HG02759 (cell line): ENCODE measurements around the gene GRIN2A.
"Not testable (repeated sequence)": the region's sequence is repeated elsewhere in the genome, so short reads cannot be mapped to it uniquely, and the experiment has no call there.

ENCODE experiments used
- ATAC-seq: cut with Tn5 transposase; IDR thresholded peaks from one replicate; pipeline ENCODE4 v1.9.1; 2021; ENCODE audit warnings: mild to moderate bottlenecking, moderate library complexity; ENCODE audit not compliant: unreplicated experiment

GRIN2A gene

DNA sequence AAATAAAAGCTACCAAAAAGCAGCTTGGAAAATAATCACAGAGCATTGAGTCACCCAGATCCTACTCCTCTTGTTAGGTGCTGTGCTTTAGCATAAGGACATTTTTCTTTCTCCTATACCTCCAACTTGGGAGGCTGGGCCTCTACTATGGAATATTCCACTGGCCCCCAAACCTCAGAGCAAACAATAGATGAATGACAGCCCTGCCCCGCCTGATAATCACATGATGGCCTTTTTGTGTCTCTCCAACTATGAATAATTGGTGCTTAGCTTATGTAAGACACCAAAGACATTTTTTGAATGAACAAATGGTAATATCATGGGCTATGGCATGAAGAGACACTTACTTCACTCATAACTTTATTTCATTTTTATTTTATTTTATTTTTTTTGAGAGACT lies 250.2 kb downstream of the GRIN2A start:
- ATAC-seq, result no peak

DNA sequence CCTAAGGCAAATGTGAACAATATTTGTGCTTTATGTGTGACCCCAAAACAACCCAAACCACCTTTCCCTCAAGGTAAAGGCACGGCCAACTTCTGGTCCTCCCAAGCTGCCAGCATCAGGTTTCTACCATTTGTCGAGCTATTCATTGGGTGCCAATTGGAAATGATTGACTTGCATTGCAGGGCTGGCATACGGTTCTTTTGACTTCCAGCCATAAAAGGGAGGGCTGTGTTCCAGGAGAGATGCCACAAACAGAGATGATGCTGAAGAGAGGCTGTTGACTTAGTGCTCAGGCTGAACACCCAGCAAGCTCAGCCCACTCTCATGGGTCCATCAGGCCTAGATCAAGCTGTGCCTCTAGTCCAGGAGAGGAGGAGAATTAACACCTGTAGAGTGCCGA lies 252.4 kb downstream of the GRIN2A start:
- ATAC-seq, result no peak

DNA sequence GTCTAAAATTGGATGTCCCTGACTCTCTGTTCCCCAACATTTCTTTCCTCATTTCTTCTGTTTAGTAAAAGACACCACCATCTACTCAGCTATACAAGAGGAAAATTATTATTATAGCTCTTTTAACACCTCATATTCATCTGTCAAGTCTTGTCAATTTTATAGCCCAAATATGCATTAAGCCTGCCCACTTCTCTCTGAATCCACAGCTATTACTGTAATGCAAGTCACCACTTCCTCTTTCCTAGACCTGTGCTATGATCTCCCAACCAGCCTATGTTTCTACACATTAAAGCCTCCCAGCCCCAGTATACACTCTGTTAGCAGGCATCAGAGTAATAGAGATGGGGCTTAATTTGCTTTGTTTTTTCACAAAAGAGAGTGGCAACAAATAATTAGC lies 252.9 kb downstream of the GRIN2A start:
- ATAC-seq, result no peak

DNA sequence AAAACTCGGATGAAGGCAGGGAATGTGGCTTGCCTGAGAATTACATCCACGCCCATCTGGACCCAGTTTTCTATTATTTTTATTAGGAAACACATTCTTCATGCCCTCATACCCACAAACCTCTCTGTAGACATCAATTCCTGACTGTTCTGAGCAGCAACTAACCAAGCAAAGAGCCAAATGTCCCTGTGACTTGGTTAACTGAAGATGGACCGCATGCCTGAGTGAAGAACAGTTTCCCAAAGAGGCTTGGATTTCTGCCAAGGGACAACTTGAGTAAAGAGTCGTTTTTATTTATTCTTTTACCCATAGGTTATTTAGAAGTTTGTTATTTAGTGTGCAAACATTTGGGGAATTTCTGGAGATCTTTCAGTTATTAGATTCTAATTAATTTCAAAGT lies 259.8 kb downstream of the GRIN2A start:
- no peak for ATAC-seq

DNA sequence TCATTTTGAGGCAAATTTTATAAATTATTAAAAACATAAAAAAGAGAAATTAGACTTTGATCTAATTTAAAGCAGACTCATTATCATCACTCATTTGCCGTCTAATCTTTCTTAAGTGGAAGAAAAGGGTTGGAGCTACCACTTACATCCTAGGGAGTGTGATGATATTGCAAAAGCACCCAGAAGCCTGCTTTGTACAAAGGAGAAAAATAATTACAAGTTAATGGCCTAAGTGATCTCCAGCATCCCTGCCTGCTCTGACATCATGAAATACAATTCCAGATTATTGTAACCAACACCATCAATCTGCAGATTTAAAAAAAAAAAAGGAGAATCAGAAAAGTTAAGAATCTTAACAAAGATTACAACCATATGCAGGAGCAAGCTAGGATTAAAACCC lies 260.2 kb downstream of the GRIN2A start:
- ATAC-seq, result no peak

DNA sequence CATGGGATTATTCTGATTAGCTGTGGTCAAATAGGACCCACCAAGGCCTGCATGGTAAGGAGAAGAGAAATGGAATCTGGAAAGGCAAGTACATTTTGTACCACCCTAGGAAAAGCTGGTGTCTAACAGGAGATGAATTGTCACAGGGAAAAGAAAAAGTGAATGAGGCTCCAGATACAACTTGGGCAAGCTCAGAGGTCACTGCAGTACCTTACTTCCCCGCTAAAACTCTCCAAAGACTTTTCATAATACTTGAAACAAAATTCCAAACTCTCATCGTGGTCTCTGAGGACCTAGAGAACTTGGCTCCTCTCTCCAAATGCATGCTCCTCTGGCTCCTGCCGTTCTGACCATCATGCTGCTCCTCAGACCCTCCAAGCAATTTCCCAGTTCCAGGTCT lies 262.8 kb downstream of the GRIN2A start:
- no peak for ATAC-seq

DNA sequence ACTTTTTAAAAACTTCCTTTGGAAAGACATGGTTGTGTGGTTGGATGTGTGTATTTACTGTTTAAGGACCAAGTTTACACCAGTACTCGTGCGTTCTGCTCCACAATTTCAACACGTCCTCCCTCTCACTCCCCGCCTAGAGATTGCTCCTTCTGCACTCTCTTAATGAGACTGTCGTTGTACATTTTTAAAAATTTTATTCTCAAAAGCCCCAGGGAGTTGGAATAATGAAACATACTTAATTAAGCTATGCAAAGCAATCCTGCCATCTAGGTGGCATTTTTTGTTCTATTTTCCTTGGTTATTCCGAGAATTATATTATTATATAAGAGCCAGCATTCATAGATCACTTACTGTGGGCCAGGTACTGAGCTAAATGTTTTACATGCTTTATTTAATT lies 264.5 kb downstream of the GRIN2A start:
- no peak for ATAC-seq

DNA sequence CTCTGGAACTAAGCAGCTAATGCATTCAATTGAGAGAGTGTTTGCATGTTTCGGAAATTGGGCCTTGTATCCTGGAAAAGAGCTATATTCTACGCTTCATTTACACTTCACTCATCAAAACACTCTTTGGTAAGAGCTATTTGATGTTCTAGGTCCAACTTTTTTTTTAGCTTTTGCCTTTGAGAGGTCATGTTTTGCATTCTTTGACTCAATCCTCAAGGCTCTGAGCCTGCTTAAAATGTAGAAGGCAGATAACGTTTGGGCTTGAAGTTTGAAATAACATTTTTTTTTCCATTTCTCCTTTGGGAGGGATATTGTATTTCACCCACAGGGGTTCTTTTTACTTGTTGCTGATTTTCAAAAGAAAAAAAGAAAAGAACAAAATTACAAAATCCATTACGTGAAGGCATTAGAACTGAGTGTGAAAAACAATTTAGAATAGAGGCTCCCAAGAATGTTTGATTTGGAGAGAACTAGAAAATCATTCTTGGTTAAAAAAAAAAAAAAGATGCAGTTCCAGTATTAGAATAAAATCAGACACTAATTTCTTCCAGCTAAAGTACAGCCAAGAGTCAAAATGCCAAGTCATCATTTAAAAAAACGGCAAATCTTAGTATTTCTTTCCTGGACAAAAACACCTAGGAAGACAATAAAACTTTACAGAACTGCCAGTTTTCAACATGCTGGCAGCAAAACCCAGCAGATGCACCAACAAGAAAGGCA lies 268.5 kb downstream of the GRIN2A start:
- ATAC-seq, result no peak

DNA sequence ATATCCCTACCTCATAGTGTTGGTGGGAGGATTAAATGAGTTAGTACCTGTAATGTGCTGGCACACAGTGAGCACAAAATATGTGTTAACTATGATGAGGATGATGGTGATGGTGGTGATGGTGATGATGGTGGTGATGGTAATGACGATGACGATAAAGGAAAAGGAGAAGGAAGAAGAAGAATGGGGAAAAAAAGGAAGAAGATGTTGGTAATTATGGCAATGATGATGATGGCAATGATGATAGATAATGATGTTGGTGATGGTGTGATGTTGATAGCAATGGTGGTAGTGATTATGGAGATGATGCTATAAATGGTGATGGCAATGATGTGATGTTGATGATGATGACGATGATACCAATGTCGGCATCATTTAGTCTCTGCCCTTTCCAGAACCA lies 270.2 kb downstream of the GRIN2A start:
- no peak for ATAC-seq

DNA sequence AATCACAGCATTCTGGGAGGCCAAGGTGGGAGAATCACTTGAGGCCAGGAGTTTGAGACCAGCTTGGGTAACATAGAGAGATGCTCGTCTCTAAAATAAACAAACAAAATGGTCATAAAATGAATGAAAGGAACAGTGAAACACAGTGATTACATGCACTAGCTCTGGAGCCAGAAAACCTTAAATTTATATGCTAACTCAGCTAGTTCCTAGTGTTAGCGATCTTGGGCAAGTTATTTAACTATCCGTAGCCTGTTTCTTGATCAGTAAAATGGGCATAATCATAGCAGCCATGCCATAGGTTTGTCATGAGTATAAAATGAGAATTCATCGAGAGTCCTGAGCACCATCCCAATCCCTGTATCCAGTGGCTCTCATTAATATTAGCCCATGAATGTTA lies 271.0 kb downstream of the GRIN2A start:
- no peak for ATAC-seq

DNA sequence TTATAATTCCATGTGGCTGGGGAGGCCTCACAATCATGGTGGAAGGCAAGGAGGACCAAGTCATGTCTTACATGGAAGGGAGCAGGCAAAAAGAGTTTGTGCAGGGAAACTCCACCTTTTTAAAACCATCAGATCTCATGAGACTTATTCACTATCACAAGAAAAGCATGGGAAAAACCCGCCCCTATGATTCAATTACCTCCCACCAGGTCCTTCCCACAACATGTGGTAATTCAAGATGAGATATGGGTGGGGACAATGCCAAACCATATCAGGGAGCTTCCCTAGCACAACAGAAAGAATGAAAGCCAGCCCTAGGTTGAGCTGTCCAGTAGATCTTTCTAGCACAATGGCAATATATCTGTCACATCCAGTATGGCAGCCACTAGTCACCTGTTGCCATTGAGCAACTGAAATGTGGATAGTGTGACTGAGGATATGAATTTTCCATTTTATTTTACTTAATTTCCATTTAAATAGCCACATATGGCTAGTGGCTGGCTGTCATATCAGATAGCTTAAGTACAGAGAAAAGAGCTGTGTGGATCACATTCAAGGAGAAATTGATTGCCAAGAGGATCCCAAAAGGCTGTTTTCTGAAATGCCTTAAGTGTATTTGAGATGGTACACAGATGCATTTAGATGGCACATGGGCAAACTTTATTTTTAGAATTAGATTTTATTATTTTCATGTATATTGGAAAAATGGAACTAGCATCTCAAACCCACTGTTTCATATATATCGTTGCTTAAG lies 273.0 kb downstream of the GRIN2A start:
- no peak for ATAC-seq

DNA sequence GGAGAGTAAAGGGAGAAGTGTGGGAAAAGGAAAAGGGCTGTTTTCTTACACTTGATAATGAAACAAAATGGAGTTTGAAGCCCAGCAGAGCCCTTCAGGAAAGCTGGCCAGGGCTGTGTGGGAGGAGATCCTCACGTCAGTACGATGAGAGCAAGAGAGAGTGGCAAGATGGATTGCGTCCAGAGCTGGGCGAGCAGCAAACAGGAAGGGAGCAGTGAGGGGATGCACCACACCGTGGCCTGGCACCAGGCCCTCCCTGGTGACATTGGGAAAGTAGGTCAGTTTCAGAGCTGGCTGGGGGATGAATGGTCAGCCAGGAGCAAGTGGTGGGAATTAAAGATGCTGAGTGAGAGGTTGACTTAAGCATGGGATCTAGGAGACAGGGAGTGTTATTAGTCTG lies 273.6 kb downstream of the GRIN2A start:
- ATAC-seq, result no peak

DNA sequence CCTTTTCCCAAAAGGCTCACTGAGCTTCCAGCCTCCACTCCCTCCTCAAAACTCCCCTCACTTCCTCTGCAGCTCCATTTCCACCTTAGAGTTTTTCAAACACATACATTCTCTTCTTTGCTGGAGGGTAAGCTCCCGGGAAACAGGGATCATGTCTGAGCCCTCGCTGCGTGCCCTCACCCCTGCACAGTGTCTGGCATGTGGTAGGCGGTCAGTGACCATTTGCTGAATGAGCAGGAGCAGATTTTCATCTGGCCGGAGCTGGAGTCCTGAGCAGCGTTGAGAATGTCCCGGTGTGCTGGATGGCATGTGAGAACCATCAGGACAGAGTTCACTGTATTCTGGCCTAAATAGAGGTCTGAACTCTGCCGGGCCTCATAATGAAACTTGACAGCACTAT lies 274.5 kb downstream of the GRIN2A start:
- ATAC-seq, result no peak

DNA sequence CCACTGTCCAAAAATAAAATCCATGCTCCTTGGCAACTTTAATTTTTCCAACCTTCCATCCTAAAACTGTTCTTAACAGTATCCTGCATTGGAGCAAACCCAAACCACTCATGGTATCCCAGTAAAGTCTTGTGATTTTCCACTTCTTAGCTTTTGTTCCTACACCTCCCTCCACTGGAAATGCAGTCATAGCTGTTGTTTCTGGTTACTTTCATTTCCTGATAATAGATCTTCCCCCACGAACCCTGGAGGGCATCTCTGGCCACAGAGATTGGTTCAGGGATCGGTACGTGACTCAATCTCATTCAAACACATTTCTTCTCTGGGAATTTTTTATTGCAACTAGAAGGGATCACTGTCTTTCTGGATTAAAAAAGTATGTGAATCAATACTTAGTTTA lies 276.0 kb downstream of the GRIN2A start:
- no peak for ATAC-seq

DNA sequence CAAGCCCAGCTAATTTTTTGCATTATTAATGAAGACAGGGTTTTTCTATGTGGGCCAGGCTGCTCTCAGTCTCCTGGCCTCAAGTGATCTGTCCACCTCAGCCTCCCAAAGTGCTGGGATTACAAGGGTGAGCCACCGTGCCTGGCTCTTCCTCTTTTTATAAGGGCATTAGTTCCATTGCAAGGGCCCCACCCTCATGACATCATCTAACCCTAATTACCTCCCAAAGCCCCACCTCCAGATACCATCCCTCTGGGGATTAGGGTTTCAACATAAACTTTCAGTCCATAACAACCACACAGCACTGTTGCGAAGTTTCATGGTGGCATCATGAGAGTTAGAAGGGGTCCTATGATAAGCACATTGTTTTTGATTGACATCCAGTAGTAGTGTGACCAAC lies 277.7 kb downstream of the GRIN2A start:
- ATAC-seq, result no peak

DNA sequence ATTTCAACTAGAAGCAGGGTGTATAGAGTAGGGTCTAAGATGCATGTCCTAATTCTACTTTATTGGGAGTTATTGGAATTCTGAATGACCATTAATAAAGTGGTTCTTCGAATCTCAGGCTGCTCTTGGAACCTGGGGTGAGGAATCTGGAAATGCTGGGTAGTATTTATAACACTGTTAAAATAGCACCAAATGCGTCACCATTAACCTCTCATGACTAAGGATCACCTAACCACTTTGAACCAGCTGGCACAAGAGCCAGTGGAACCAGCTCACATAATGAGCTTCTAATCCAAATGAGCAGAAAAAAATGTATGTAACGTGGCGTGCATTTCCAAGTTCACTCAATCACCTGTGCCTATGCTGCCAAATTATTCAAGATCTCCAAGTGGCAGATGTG lies 281.7 kb downstream of the GRIN2A start:
- ATAC-seq, result no peak

DNA sequence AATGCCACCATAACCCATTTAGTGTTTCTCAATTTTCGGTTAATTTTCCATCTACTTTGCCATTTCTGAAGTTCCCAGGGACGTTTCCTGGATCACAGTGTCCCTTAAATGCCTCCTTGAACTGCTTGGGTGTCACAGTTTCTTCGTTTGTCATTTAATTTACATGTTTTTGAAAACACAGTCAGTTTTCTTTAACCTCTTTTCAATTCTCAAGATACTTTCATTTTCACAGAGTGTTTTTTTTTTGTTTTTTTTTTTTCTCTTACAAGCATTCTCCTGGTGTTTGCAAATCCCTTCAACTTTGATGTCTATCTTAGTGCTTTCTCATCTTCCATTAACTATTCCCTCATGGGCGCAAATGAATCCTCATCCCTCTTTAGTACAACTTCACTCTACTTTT lies 283.7 kb downstream of the GRIN2A start:
- no peak for ATAC-seq

DNA sequence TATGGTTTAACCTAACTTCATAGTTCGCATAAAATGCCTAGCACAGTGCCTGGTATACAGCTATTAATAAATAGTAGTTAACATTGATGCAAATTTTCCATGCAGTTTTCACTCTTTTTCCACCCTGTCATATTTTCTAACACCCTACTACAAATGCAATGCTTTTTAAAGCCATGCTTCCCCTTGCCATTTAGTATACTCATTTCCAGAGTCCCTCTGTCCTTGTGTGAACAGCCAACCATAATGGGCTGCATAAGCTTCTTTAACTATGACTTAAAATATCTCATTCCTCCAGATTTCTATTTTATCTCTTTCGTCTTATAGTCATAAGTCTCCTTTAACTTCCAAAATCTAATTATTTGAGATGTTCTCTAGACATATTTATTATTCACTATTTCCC lies 284.1 kb downstream of the GRIN2A start:
- no peak for ATAC-seq

DNA sequence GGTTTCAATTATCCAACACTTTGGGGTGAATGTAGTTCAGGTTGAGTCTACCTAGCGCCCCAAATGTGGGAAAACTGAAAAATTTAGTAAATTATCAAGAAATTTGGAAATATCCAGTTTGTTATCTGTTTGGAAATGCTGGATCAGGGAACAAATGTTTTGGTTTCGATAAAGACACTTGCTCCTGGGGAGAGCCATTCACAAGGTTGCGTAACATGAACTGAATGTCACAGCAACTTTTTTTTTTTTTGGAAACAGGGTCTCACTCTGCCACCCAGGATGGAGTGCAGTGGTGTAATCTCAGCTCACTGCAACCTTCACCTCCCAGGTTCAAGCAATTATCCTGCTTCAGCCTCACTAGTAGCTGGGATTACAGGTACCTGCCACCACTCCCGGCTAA lies 286.4 kb downstream of the GRIN2A start:
- ATAC-seq, result no peak

DNA sequence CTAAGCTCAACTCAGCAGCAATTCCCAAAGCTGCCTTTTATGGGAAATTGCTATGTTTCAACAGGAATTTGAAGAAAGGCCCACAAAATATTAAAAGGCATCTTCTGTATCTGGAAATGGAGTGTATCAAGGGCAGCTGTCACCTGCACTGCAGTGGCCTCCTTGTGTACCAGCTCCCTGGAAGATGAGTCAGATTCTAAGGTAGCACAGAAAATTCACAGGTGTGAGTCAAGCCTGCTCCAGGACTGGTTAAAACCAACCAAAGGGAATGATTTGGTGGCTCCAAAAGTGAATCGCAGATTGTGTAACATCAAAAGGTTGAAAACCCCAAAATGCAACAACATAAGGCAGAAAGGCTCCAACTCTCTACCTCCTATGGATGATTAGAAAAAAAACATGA lies 296.4 kb downstream of the GRIN2A start:
- no peak for ATAC-seq

DNA sequence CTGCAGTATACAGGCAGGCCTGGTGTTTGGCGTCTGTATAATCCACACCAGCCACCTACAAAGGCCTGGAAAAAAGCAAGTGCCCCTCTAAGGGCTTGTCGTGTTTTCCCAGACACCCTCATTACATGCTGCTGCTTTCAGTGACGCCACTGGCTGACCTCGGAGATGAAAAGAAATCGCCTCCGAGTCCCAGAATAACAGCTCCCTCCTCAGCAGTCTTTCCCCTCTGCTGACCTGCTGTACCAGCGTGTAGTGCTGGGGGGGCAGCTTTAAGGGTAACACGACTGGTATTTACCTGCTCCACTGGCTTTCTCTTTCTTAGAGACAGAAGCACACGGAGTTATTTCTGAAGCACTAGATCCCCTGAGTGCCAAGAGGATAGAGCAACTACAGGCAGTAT lies 296.8 kb downstream of the GRIN2A start:
- ATAC-seq, result no peak

DNA sequence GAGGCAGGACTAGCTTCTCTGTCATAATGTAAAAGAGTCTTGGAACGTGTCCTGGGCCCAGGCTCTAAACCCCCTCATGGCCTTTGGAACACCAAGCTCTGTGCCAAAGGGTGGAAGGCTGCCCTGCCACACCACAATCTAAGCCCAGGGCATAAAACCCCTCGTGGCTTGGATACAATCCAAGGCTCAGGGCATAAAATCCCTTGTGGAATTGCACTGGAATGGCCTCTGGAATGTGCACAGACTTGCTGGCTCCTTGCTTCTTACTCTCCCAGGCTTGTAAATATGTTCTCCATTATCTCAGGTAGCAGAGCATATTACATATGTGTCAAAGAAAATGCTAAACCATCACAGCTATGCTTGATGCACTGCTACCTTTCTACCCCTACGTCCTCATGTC lies 306.2 kb downstream of the GRIN2A start:
- not testable (repeated sequence) for ATAC-seq

DNA sequence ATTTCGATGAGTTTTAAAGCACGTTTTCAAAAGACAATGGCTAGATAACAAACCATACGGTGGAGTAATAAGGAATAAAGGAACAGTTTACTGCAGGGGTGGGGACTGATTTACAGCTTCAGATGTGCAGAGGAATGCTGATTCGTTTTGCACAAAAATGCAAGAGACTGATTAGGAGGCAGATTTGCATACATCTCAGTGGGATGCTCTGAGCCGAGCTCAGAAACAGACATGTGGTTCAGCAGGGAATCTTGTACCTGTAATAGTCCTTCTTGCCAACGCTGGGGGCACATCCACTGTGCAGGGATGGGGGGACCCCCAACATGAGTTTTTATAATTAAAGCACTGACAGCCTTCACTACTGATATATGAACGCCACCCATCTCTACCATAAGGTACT lies 308.0 kb downstream of the GRIN2A start:
- ATAC-seq, result no peak
